Forelimb muscle (tissue), 1 donor: ENCODE results near the gene CLDN14. TPM values are rescaled to one million over a fixed set of nuclear protein-coding genes. Genes with fewer than 3 reads are reported as not detected.

Source experiments
- DNase-seq: peaks from one replicate; pipeline ENCODE4 v3.0.0-alpha.2; 2013; ENCODE audit warnings: low read depth
- polyA plus RNA-seq: library from polyadenylated mRNA; unstranded; fragments of 120-200 nt; gene quantifications from one replicate; pipeline ENCODE4 v1.2.1, GENCODE V29; 2013; ENCODE audit not compliant: insufficient read length

CLDN14 gene, protein sequence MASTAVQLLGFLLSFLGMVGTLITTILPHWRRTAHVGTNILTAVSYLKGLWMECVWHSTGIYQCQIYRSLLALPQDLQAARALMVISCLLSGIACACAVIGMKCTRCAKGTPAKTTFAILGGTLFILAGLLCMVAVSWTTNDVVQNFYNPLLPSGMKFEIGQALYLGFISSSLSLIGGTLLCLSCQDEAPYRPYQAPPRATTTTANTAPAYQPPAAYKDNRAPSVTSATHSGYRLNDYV
- polyA plus RNA-seq: 8.0 TPM

DNA sequence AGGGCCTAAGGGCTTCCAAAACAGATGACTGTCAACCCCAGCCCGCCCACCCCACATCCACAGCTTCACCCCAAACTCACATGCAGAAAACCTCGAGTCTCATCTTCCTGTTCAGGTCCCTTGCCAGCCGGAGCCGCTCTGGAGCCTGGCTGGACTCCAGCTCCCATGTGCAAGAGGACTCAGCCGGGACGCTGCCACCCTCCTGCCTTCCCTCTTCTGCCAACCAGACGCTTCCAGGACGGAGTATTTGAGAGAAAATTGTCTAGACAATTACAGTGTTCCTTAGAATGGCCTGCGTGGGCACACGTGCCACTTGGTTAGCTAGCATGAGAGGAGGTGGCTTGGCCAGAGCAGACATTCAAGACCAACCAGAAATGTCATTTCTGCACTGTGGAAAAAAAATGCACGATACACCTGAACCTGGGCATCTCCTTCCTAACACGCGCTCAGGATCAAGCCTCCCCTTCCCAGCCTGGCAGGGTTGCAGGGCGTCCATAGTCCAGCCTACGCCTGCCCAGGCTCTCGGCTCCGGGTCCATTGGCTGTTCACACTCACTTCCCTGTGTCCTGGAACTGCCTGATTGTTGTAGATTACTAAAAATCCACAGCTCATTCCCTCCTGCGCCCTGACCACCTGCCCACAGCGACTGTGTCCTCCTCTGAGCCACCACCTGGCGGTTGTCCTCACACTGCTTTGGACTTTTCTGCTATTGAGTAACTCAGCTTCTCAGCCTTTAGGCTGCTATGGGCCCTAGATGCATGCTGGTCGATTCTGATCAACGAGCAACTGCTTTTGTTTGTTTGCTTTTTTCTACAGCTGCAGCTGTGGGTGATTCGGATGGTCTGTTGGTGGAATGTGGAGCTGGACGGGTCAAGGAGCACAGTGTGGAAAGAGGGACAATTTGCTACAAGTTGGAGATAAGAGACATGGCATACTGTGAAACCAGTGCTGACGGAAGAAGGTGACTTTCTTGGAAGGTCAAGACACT is at the start of gene CLDN14:
Gene CLDN14 (minus strand): TSS at position 708 of the 988 bp plus-strand sequence. CDS start 18,427 bp downstream, outside the sequence.
- no peak for DNase-seq

DNA sequence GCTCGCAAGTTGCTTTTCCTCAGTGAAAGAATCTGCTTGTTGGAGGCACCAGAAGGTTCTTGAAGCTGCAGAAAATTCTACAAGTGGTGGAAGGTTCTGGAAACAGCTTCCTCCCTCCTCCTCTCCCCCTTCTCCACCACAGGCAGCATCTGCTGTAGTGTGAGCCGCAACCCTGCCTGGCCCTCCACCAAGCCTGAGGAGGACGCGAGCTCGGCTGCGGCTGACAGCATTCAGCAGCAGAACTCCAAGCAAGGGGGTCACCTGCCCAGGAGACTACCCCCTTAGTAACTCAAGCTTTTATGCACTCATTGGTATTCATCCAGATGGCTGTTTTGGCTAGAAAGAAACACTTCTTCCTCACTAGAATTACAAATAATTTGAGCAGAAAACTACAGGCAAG is 48.8 kb upstream of the CLDN14 start:
- DNase-seq: no peak

DNA sequence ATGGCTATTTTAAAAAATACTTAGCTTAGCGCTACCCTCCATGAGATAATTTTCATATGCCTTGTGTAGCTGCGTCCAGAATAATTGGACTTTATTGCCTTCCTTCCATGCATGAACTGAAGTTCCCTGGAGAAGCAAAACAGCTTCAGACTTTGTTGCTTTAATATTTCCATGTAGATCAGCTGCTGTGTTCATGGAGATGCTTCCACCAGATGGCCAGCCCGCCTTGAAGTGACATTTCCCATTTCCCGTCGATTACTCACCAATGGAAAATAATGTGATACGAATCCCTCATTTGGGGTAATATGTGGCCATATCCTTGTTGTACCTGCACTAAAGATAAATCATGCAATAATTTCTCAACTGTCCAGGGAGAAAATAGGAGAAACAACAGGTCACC is 47.4 kb upstream of the CLDN14 start:
- DNase-seq: no peak

DNA sequence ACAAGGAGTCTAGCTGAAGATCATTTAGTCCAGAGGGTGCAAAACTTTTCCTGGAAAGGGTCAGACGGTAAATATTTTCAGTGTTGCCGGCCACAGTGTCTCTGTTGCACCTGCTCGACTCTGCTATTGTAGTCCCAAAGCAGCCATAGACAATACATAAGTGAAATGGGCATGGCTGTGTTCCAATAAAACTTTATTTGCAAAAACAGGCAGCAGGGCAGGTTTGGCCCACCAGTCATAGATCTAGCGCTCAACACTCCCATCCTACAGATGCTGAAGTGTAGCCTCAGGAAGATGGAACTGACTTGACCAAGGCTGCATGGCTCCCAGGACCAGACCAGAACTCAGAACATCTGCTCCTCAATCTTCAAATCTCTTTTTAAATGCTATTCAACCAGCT is 46.2 kb upstream of the CLDN14 start:
- DNase-seq: no peak

DNA sequence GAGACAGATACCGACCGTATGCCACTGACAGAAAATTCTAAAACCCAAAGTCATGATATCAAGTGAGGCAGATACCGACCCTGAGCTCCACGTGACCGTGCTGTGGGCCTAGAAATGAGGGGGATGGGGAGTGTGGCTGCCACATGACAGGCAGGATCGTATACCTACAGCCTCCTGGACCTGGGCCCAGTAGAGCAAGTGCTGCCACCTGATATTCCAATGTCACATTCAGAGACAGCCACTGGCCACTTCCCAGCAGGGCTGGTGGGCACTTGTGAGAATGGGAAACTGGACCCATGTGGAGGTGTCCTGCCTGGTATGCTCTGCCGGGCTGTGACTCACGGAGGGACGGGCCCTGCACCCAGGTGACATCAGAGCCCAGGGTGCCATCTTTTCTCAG is 44.6 kb upstream of the CLDN14 start:
- no peak for DNase-seq

DNA sequence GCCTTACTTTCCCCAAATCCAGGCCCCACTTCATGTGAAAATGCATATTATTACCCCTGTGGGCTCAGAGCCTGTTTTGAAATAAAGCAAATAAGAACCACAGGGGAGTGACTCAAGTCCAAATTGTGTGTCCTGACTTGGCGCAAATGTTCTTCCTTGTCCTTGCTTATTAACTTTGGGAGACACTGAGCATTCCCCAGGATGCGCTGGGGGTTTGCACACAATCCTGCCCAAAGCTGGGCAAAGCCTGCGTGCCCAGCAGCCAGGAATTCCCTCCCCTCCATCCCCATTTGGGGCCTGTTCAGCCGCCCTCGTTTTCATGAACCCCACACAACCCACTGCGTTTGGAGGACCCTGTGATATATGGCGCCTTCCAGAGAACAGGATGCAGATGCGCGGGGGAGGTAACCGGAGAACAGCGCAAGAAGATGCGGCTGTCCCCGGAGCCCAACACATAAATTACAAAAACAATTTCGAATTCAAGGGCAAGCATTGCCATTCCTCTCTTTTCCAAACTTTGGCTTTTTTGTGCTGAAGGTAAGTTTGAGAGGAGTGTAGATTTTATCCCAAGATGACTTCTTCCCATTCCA is 42.4 kb upstream of the CLDN14 start:
- no peak for DNase-seq

DNA sequence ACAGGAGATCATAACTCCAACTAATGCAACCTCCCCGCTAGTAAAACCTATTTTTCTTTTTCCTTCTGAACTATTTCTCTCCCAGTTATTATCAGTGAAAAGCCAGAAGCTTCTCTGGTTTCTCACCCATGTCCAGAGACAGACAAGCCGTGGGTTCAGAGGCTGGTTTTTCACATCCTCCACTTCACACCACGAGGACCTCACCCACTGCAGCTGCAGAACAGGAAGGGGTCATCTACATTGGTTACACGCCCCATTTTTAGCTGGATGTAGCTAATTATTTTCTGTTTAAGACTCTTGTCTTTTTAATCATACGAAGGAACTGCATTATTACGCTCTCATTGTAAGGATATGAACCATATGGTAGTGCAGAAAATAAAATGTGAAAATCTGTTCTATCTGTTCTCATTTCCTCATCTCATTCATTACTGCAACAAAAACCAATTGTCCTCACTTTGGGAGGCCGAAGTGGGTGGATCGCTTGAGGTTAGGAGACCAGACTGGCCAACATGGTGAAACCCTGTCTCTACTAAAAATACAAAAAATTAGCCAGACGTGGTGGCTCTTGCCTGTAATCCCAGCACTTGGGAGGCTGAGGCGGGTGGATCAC is 39.1 kb upstream of the CLDN14 start:
- DNase-seq: no peak

DNA sequence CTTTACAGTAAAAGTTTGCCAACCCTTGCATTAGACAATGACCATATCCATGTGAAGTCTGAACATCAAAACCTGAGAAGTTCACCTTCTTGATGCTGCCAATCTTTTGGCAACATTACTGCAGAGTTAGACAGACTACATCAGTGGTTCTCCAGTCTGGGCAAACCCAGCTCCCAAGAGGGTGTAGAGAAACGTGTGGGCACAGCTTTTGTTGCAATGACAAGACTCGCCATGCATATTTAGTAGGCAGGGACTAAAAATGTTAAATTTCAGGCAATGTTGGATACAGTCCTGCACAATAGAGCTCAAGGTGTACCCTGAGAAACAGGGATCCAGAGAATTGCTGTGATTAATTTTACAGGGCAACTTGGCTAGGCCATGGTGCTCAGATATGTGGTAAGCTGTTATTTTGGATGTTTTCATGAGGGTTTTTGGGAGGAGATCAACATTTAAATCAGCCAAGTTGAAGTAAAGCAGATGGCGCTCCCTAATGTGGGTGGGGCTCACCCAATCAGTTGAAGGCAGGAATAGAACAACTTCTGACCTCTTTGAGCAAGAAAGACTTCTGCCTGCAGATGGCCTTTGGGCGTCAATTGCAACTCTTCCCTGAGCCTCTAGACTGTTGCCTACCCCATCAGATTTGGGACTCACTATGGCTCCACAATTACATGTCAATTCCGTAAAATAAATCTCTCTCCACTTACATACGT is 37.6 kb upstream of the CLDN14 start:
- DNase-seq: no peak

DNA sequence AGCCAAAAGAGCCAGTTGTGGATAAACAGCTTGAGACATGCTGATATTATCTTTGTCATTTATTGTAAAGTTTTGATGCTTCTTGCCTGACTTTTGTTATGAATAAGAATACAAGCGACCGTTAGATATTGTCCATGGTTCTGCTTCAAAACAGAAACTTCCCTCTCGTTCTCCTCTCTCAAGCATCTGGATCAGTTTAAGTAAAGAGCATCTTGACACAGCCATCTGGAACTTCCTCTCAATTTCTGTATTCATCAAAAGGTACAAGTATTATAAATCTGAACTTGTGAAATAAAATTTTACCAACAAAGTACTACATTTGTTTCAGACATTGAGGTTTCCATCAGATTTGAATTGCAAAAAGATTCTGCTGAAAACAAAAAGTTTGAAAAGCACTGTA is 36.4 kb upstream of the CLDN14 start:
- DNase-seq: no peak

DNA sequence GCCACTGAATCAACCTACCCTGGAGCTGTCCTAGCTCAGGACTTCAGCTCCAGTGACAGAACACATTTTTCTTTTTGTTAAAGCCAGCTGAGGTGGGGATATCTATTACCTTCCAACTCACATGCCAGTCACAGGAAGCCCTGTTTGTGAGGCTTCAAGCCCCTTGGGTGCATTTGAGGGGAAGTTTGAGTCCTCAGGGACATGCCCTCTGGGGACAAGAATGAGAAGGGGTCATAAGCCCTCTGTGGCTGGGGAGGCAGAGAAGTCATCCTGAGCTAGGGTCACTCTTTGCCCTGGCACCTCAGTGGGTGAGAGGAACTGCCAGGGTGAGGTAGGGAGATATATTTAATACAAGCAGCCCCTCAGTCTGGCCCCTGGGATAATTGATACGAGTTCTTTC is 33.5 kb upstream of the CLDN14 start:
- DNase-seq: no peak

DNA sequence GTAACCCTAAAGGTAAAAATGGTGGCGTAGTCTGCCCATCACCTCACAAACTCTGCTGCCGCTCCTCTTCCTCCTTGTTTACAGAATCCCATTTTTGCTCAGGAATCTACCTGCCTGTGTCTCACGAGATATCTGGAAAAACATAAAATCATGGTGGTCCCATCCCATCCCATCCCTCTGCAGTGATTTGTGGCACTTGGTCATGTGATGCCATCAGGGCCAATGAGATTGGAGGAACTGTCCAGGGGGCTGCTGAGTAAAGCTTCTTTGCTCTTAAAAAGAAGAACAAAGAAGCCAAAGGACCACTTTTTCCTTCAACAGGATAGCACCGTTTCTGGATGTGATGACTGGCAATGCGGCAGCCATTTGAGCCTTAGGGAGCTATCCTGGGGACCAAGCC is 33.0 kb upstream of the CLDN14 start:
- no peak for DNase-seq

DNA sequence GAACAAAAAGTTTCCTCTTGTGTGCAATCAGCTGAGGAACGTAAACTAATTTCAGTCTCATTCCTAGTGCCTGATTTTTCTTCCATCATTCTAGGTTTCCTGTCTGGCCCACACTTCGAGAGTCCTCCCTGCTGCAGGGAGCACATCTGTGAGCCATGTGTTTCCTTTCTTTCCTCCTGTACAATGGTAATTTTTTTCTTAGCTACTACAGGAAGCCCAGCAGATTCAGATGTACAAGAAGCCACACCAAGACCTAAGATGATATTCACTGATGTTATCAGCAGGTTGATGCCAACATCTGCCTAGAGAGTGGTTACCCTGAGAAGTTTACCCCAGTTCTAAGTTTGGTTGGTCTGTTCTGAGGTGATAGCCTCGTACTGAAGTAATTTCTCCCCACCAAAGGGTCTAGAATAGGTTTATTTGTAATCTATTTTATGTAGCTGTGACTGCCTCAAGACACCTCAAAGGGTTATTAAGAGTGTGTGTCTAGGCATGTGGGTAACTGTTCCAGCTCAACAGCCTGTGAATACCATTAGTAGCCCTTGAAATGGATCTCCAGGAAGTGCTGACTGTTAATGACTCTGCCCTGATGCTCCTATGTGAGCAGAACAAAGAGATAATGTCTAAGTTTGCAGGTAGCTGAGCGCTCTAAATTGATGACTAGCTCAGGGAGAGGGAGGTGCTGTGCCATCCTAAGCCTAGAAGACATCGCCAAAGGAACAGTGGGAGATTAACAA is 31.7 kb upstream of the CLDN14 start:
- no peak for DNase-seq

DNA sequence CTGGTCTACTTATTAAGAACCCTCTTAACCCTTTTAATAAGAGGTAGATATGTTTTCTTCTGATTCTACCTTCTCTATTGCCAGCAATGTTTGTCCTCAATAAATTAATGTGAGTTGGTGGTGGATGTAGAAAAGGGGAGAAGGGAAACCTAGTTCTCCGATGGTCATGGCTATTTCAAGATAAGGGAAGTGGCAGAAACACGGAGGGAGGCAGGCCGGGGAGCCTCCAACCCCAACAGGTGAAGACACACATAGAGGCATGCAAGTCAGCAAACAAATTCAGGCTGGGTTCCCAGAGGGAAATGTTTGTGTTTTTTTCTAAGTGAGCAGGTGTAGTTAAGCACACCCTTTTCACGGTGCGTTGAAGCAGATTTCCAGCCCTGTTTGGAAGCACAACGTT is 31.0 kb upstream of the CLDN14 start:
- no peak for DNase-seq

DNA sequence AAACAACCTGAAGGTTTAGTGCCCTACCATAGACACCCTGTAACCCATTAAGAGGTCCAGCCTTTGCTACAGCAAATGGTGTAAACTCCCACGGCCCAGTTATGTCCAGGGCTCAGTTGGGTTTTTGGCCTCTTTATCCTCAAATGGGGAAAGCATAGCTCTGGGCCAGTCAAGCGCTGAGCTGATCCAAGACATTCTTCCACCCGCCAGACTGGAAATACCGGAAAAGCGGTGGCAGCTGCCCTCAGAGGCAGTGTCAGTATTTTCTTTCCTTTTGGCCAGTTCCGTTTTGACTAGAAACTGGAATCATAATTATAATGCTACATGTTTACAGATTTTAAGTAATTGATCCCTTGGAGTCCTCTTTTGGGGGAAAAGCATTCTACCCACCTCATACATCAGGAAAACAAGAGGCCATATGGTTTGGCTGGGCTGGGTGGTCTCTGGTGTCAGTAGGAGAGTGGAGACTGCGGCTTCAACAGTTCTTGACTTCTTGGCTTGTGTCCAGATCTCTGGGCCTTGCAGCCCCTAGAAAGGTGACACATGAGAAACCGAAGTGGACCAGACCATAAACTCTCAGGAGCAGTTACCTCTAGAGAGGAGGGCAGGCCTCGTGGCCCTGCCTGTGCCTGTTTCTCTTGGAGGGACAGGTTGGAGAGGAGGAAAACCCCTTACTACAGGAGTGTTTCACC is 30.2 kb upstream of the CLDN14 start:
- DNase-seq: no peak

DNA sequence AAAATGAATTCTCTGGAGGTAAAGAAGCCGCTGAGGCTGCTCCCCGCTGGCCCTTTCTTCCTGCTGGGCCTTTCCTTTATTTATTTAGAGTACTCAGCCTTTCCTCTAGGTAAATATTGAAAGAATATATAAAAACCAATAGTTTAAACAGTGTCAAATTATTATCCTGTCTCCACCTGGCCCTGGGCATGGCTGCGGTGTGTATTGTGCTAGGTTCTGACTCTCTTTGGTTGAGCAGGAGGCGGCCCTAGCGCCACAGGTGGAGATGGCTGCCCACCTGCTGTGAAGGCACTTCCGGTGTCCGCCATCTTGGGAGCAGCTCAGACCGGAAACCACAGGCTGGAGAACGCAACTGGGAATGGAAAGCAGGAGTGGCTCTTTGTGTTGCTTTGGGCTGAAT is 29.0 kb upstream of the CLDN14 start:
- DNase-seq: no peak

DNA sequence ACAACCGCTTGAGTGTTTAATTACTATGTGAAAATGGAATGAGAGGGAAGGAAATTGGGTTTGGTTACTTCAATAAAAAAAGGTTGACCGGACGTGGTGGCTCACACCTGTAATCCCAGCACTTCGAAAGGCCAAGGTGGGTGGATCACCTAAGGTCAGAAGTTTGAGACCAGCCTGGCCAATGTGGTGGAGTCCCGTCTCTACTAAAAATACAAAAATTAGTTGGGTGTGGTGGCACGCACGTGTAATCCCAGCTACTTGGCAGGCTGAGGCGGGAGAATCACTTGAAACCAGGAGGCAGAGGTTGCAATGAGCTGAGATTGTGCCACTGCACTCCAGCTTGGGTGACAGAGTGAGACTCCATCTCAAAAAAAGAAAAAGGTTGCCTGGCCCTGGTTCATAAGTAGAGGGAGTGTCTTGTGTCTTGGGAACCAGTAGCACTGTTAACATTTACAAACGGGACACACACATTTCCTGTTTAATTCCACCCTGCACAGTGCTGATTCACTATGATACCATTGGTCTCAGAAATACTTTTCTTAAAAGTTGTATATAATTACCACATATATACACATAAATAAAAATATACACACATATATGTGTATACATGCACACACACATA is 27.6 kb upstream of the CLDN14 start:
- DNase-seq: no peak

DNA sequence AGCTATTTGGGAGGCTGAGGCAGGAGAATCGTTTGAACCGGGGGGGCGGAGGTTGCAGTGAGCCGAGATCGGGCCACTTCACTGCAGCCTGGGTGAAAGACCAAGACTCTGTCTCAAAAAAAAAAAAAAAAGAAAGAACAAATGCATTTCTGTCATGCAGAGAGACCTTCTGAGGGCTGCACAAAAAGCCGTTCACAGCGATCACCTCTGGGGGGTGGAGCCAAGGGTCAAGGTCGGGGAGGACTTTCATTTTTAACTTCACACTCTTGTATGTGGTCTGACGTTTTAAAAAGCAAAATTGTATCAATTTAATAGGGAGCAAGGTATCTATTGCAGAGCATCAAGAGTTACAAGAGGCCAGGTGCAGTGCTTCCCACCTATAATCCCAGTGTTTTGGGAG is 26.6 kb upstream of the CLDN14 start:
- no peak for DNase-seq

DNA sequence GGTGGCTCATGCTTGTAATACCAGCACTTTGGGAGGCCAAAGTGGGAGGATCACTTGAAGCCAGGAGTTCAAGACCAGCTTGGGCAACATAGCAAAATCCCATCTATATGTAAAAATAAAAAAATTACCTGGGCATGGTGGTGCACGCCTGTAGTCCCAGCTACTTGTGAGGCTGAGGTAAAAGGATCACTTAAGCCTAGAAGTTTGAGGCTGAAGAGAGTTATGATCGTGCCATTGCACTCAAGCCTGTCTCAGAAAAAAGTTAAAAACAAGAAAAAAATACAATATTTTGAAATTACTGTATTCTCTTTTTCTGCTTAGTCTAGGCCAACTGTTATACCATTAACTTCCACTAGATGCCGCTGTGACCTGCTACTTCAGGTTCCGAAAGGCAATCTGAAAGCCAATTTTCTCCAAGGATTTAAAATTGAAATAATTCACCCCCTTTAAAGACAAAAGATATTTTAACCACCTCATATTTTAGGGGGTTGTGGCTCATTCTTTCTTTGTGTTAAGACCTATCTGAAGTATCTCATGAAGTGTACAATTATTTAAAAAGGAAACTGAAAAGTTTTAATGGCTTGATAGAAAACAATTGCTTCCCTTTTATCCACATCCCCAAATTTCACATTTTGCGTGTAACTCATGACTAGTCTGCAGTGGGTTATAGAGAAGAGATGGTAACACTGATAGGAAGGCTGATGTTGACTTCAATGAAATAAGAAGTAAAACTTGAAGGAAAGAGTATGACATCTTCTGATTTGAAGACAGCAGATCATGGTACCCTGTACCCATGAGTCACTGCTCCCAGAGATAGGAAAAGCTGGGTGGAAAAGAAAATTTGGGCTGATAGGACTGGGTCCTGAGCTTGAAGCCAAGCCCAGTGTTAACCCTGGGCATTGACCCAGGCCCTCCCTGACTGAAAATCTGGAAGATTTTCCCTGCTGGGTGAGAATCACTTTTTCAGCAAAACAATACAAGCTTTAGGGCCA is 24.4 kb upstream of the CLDN14 start:
- peak; percentile 29 for DNase-seq

DNA sequence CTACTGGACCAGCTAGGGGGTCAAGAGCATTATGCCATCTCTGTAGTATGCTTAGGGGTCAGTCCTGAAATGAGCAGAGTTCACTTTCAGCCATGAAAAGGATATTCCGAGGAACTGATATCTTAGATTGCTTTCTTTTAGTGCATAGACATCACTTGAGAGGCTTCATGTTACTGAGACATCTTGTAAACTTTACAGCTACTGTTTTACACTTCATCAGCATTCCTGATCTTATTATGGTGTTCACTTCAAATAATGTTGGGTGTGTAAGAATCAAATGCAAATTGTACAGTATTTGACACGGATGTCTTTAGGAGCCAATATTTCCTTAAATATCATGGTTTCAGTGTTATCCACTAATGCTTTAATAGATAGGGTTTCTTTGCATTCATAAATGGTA is 22.4 kb upstream of the CLDN14 start:
- DNase-seq: no peak
